H9 (cell line): ENCODE data around the gene HESX1. TPM values are rescaled to one million over a fixed set of nuclear protein-coding genes. Genes with fewer than 3 reads are reported as not detected.

Source experiments
- DNase-seq: peaks from one replicate; pipeline ENCODE4 v3.0.0-alpha.2; 2017
- H2AFZ ChIP-seq: one replicate; pipeline ENCODE4 v1.6.1; 2013; ENCODE audit warnings: mild to moderate bottlenecking, low read length, control low read depth, moderate library complexity
- H2AK5ac ChIP-seq: 2 replicates; pipeline ENCODE4 v1.6.1; 2013; ENCODE audit warnings: low read length, control low read depth, mixed read lengths; ENCODE audit not compliant: insufficient read length
- H2BK120ac ChIP-seq: one replicate; pipeline ENCODE4 v1.6.1; 2013; ENCODE audit warnings: low read depth, mild to moderate bottlenecking, low read length, control low read depth, inconsistent platforms; ENCODE audit not compliant: poor library complexity, severe bottlenecking
- H2BK12ac ChIP-seq: 2 replicates; pipeline ENCODE4 v1.6.1; 2013; ENCODE audit warnings: low read length, control low read depth, mixed read lengths, low read depth; ENCODE audit not compliant: insufficient read length
- H2BK15ac ChIP-seq: 2 replicates; pipeline ENCODE4 v1.6.1; 2013; ENCODE audit warnings: low read depth, low read length, control low read depth
- H2BK20ac ChIP-seq: one replicate; pipeline ENCODE4 v1.6.1; 2013; ENCODE audit warnings: low read depth, mild to moderate bottlenecking, low read length, control low read depth, inconsistent platforms; ENCODE audit not compliant: poor library complexity, severe bottlenecking
- H2BK5ac ChIP-seq: 2 replicates; pipeline ENCODE4 v1.6.1; 2013; ENCODE audit warnings: low read length, control low read depth, mixed read lengths; ENCODE audit not compliant: insufficient read length
- H3K14ac ChIP-seq: 2 replicates; pipeline ENCODE4 v1.6.1; 2013; ENCODE audit warnings: low read length, control low read depth; ENCODE audit not compliant: insufficient read depth
- H3K18ac ChIP-seq: 2 replicates; pipeline ENCODE4 v1.6.1; 2013; ENCODE audit warnings: low read depth, mild to moderate bottlenecking, mixed read lengths, low read length, control low read depth; ENCODE audit not compliant: insufficient read length
- H3K23ac ChIP-seq: 2 replicates; pipeline ENCODE4 v1.6.1; 2013; ENCODE audit warnings: low read length, control low read depth, mixed read lengths, low read depth; ENCODE audit not compliant: insufficient read length
- H3K23me2 ChIP-seq: 2 replicates; pipeline ENCODE4 v1.6.1; 2013; ENCODE audit warnings: low read depth, mild to moderate bottlenecking, mixed read lengths, low read length, control low read depth; ENCODE audit not compliant: insufficient read length, poor library complexity, severe bottlenecking
- H3K27ac ChIP-seq: 2 replicates; pipeline ENCODE4 v1.5.1; 2013; ENCODE audit warnings: low read length, control low read depth, mixed read lengths, low read depth; ENCODE audit not compliant: insufficient read length
- H3K27me3 ChIP-seq: 2 replicates; pipeline ENCODE4 v1.6.1; 2013; ENCODE audit warnings: low read length, control low read depth, inconsistent platforms; ENCODE audit not compliant: insufficient read depth
- H3K4ac ChIP-seq: 2 replicates; pipeline ENCODE4 v1.6.1; 2013; ENCODE audit warnings: low read depth, mild to moderate bottlenecking, control low read depth, inconsistent platforms, low read length, moderate library complexity
- H3K4me1 ChIP-seq: 2 replicates; pipeline ENCODE4 v1.6.1; 2013; ENCODE audit warnings: low read length, control low read depth, inconsistent platforms; ENCODE audit not compliant: insufficient read depth
- H3K4me2 ChIP-seq: 2 replicates; pipeline ENCODE4 v1.6.1; 2013; ENCODE audit warnings: low read length, control low read depth, mixed read lengths; ENCODE audit not compliant: insufficient read length, insufficient read depth
- H3K56ac ChIP-seq: 2 replicates; pipeline ENCODE4 v1.6.1; 2013; ENCODE audit warnings: low read depth, mild to moderate bottlenecking, mixed read lengths, low read length, control low read depth; ENCODE audit not compliant: insufficient read length
- H3K79me1 ChIP-seq: 2 replicates; pipeline ENCODE4 v1.6.1; 2013; ENCODE audit warnings: low read depth, mild to moderate bottlenecking, moderate library complexity, low read length, control low read depth, inconsistent platforms; ENCODE audit not compliant: insufficient read depth, poor library complexity, severe bottlenecking
- H3K79me2 ChIP-seq: 2 replicates; pipeline ENCODE4 v1.6.1; 2013; ENCODE audit warnings: low read length, control low read depth, inconsistent platforms; ENCODE audit not compliant: insufficient read depth
- H3K9ac ChIP-seq: 2 replicates; pipeline ENCODE4 v1.6.1; 2013; ENCODE audit warnings: low read length, control low read depth, mixed read lengths; ENCODE audit not compliant: insufficient read length; ENCODE audit errors: extremely low read depth
- H3K9me3 ChIP-seq: one replicate; pipeline ENCODE4 v1.6.1; 2013; ENCODE audit warnings: low read depth, low read length, inconsistent platforms; ENCODE audit not compliant: control insufficient read depth
- H3T11ph ChIP-seq: one replicate; pipeline ENCODE4 v1.6.1; 2013; ENCODE audit warnings: mild to moderate bottlenecking, low read length, control low read depth, inconsistent platforms
- H4K20me1 ChIP-seq: one replicate; pipeline ENCODE4 v1.6.1; 2013; ENCODE audit not compliant: control insufficient read depth, insufficient read length, insufficient read depth
- H4K5ac ChIP-seq: 2 replicates; pipeline ENCODE4 v1.6.1; 2013; ENCODE audit warnings: low read depth, mild to moderate bottlenecking, mixed read lengths, low read length, control low read depth; ENCODE audit not compliant: insufficient read length
- H4K8ac ChIP-seq: replicated peaks from 2 replicates; pipeline ENCODE4 v1.6.1; 2013; ENCODE audit warnings: low read length, control low read depth, mixed read lengths, low read depth; ENCODE audit not compliant: insufficient read length
- H4K91ac ChIP-seq: 2 replicates; pipeline ENCODE4 v1.6.1; 2013; ENCODE audit warnings: low read depth, mild to moderate bottlenecking, moderate library complexity, mixed read lengths, low read length, control low read depth; ENCODE audit not compliant: insufficient read length
- H3K27ac Mint-ChIP-seq, 3 experiments: 2 replicates in 2 of 3; 3 replicates in 1 of 3; pipeline ENCODE4 v1.8.0; 2020 to 2021; ENCODE audit warnings: mixed read lengths in 3 of 3, mild to moderate bottlenecking in 1 of 3, moderate library complexity in 1 of 3
- H3K27me3 Mint-ChIP-seq: 2 replicates; pipeline ENCODE4 v1.8.0; 2021; ENCODE audit warnings: low read depth, mild to moderate bottlenecking, moderate library complexity, mixed read lengths
- H3K36me3 Mint-ChIP-seq, 3 experiments: 2 replicates in 2 of 3; 3 replicates in 1 of 3; pipeline ENCODE4 v1.8.0; 2020 to 2021; ENCODE audit warnings: low read depth in 3 of 3, mixed read lengths in 3 of 3; ENCODE audit not compliant: insufficient read depth in 1 of 3
- H3K4me1 Mint-ChIP-seq, 2 experiments: 2 replicates each; pipeline ENCODE4 v1.8.0; 2020; ENCODE audit warnings: mixed read lengths in 2 of 2
- H3K4me3 Mint-ChIP-seq, 2 experiments: 2 replicates in 1 of 2; 3 replicates in 1 of 2; pipeline ENCODE4 v1.8.0; 2020 to 2021; ENCODE audit warnings: mild to moderate bottlenecking in 2 of 2, mixed read lengths in 2 of 2, moderate library complexity in 1 of 2
- H3K9me3 Mint-ChIP-seq, 2 experiments: 2 replicates in 1 of 2; 3 replicates in 1 of 2; pipeline ENCODE4 v1.8.0; 2020; ENCODE audit warnings: mild to moderate bottlenecking in 2 of 2, mixed read lengths in 2 of 2, moderate library complexity in 1 of 2
- CTCF ChIP-seq: fragments of 200-600 bp; sonication (generic); conservative IDR thresholded peaks from 3 replicates; pipeline ENCODE4 v1.8.0; 2021; ENCODE audit warnings: antibody characterized with exemption, mild to moderate bottlenecking
- WGBS: extraction: QIAGEN DNeasy Blood & Tissue Kit; methylation state at CpG from one replicate; pipeline ENCODE4 v1.1.7; 2013; ENCODE audit warnings: missing lambda C conversion rate, low lambda C conversion rate, mixed read lengths; ENCODE audit not compliant: insufficient read length; ENCODE audit errors: extremely low coverage; 5-methylcytosine and 5-hydroxymethylcytosine counted together
- total RNA-seq: library from RNA; stranded (reverse); gene quantifications from 2 replicates; pipeline ENCODE4 v1.2.1, GENCODE V29; 2021

HESX1 gene
- total RNA-seq, 1 experiment from 2014 or later: 28.4 TPM

GRCh38 chr3:57226176-57226575 lies 26.4 kb upstream of the HESX1 start:
- Histone ChIP-seq H4K20me1 (no peaks in the 10 kb centered on the region), H2BK20ac (no peak overlapping the region), H3K9ac (no peak overlapping the region), H4K8ac (no peak overlapping the region), H2BK120ac (no peak overlapping the region), H4K91ac (no peak overlapping the region), H4K5ac (no peak overlapping the region), H3K23ac (no peak overlapping the region), H3K23me2 (peaks cover 9% of the 10 kb centered on the region), H3K79me1 (no peaks in the 10 kb centered on the region), H3K56ac (no peak overlapping the region), H2BK5ac (no peak overlapping the region), H3K4me1 (no peaks in the 10 kb centered on the region), H2BK12ac (no peak overlapping the region), H2BK15ac (no peak overlapping the region), H3K27me3 (peaks cover 2% of the 10 kb centered on the region; the same call in 1 of the 2 replicates), H3K27ac (no peak overlapping the region), H3K14ac (no peak overlapping the region), H3K9me3 (no peaks in the 10 kb centered on the region), H2AFZ (no peak overlapping the region), H3K4ac (no peak overlapping the region), H3K4me2 (no peak overlapping the region), H3K18ac (no peak overlapping the region), H3T11ph (no peak overlapping the region), H2AK5ac (no peak overlapping the region), H3K79me2 (no peaks in the 10 kb centered on the region; the same call in 1 of the 2 replicates)
- no peak for TF ChIP-seq CTCF
- WGBS: 100% methylated on average over 1 of the region's 2 CpGs
- Mint-ChIP-seq H3K4me3 (no peak overlapping the region), H3K27ac (no peak overlapping the region), H3K9me3 (no peaks in the 10 kb centered on the region), H3K36me3 (no peaks in the 10 kb centered on the region), H3K27me3 (peaks cover 6% of the 10 kb centered on the region), H3K4me1 (peaks cover 18% of the 10 kb centered on the region in 2 experiments)
- no peak for DNase-seq
